Aorta (tissue), 5 donors: ENCODE measurements around the gene TEX13B. TPM values are rescaled to one million over a fixed set of nuclear protein-coding genes. Genes with fewer than 3 reads are reported as not detected.
"Not testable (repeated sequence)": the region's sequence is repeated elsewhere in the genome, so short reads cannot be mapped to it uniquely, and the experiment has no call there.

Source experiments
- ATAC-seq: fragments of 200-7000 bp; cut with Tn5 transposase; one replicate; pipeline ENCODE4 v1.9.1; 2022; ENCODE audit warnings: moderate library complexity; ENCODE audit not compliant: low FRiP score
- DNase-seq, 2 donors: peaks; one replicate each; pipeline ENCODE4 v3.0.0-alpha.2; 2020
- H3K27ac ChIP-seq, 2 donors: one replicate each; pipeline ENCODE4 v1.5.1; 2013; ENCODE audit warnings: low read length in 2 of 2, mild to moderate bottlenecking in 2 of 2, moderate library complexity in 2 of 2, control low read depth in 1 of 2, inconsistent platforms in 1 of 2, low read depth in 1 of 2
- H3K27me3 ChIP-seq, 2 donors: one replicate each; pipeline ENCODE4 v1.6.1; 2013; ENCODE audit warnings: control low read depth in 1 of 2, low read length in 1 of 2, mild to moderate bottlenecking in 1 of 2, moderate library complexity in 1 of 2; ENCODE audit not compliant: insufficient read depth in 2 of 2, control insufficient read depth in 1 of 2
- H3K36me3 ChIP-seq, 2 donors: one replicate each; pipeline ENCODE4 v1.6.1; 2013; ENCODE audit warnings: control low read depth in 1 of 2, low read length in 1 of 2, mild to moderate bottlenecking in 1 of 2; ENCODE audit not compliant: insufficient read depth in 2 of 2, control insufficient read depth in 1 of 2
- H3K4me1 ChIP-seq, 2 donors: one replicate each; pipeline ENCODE4 v1.6.1; 2013; ENCODE audit warnings: low read length in 2 of 2, control low read depth in 1 of 2, mild to moderate bottlenecking in 1 of 2, moderate library complexity in 1 of 2; ENCODE audit not compliant: insufficient read depth in 2 of 2, control insufficient read depth in 1 of 2
- H3K4me3 ChIP-seq, 2 donors: one replicate each; pipeline ENCODE4 v1.5.1; 2013; ENCODE audit warnings: low read length in 2 of 2, control low read depth in 1 of 2, mild to moderate bottlenecking in 1 of 2
- H3K9me3 ChIP-seq: one replicate; pipeline ENCODE4 v1.6.1; 2013; ENCODE audit warnings: mild to moderate bottlenecking, low read length; ENCODE audit not compliant: control insufficient read depth
- WGBS, 2 donors: extraction: QIAGEN DNeasy Blood & Tissue Kit; methylation state at CpG; one replicate each; pipeline ENCODE4 v1.1.7; 2013; 5-methylcytosine and 5-hydroxymethylcytosine counted together
- intact Hi-C, 2 donors: fragments of 100-400 bp; cut with DNase I; formaldehyde crosslinking; loops; one replicate each; pipeline versions ENCODE4 v1.14.2 to v1.15.0; 2022
- polyA plus RNA-seq, 2 donors: library from polyadenylated mRNA; stranded (reverse); fragments of 200-250 nt; gene quantifications; one replicate each; pipeline ENCODE4 v1.2.3, GENCODE V29; 2013
- total RNA-seq, 2 donors: library from RNA; stranded (reverse); fragmentation: NEBNext Ultra II Directional; extraction: Animal tissue kit (Norgen Biotek cat#: 25700); gene quantifications; one replicate each; pipeline ENCODE4 v1.2.1, GENCODE V29; 2021
- donor health status: healthy with polysubstance abuse.
- donor health status: Bipolar disorder and iron deficiency.
- donor health status: DM: no; HTN: no; CAD: no.
- donor health status: DM: no; HTN: no; CAD: no.
- donor health status: DM: yes; HTN: yes; CAD: no.

The TEX13B gene
- total and polyA plus RNA-seq, 4 donors: not detected

GRCh38 chrX:107970073-107970472, 12.1 kb downstream of the TEX13B start:
- no peaks in the 10 kb centered on the region for H3K9me3 ChIP-seq
- DNase-seq: no peak
- no peaks in the 10 kb centered on the region for H3K4me1 ChIP-seq
- ATAC-seq: no peak
- H3K4me3 ChIP-seq: no peak overlapping the region
- H3K27ac ChIP-seq: no peak overlapping the region
- WGBS, 2 donors: 38 to 55% methylated on average over 2 of the region's 2 CpGs
- no peaks in the 10 kb centered on the region for H3K36me3 ChIP-seq
- intact Hi-C loops: no loop called here
- H3K27me3 ChIP-seq: no peaks in the 10 kb centered on the region

- H3K27ac ChIP-seq: no peak overlapping the region
- H3K9me3 ChIP-seq: no peaks in the 10 kb centered on the region
These were observed 13.5 kb downstream of the TEX13B start for GRCh38 chrX:107968623-107969022.

GRCh38 chrX:107955337-107955736, 26.8 kb downstream of the TEX13B start:
- H3K36me3 ChIP-seq, H3K4me3 ChIP-seq, intact Hi-C loops, H3K4me1 ChIP-seq, DNase-seq, H3K27ac ChIP-seq, ATAC-seq, H3K9me3 ChIP-seq, H3K27me3 ChIP-seq: not testable (repeated sequence)

More at GRCh38 chrX:107968623-107969022, 13.5 kb downstream of the TEX13B start:
- WGBS, 2 donors: 67 to 81% methylated on average over 5 of the region's 5 CpGs
- no peak for ATAC-seq
- intact Hi-C loops: no loop called here
- no peak for DNase-seq
- H3K36me3 ChIP-seq: no peaks in the 10 kb centered on the region
- no peak overlapping the region for H3K4me3 ChIP-seq
- H3K27me3 ChIP-seq: no peaks in the 10 kb centered on the region
- no peaks in the 10 kb centered on the region for H3K4me1 ChIP-seq

- H3K4me1 ChIP-seq: no peaks in the 10 kb centered on the region
- ATAC-seq (no peak), DNase-seq (no peak)
- intact Hi-C loops: no loop called here
- no peaks in the 10 kb centered on the region for H3K27me3 ChIP-seq
- H3K9me3 ChIP-seq: no peaks in the 10 kb centered on the region
- 52 to 72% methylated on average over 3 of the region's 3 CpGs for WGBS, 2 donors
- H3K4me3 ChIP-seq: no peak overlapping the region
- no peak overlapping the region for H3K27ac ChIP-seq
- H3K36me3 ChIP-seq: no peaks in the 10 kb centered on the region
These were observed 42.1 kb downstream of the TEX13B start for GRCh38 chrX:107940095-107940494.

GRCh38 chrX:107936434-107936730, 45.8 kb downstream of the TEX13B start:
- no peak for DNase-seq
- Histone ChIP-seq H3K27ac (no peak overlapping the region), H3K4me3 (no peak overlapping the region), H3K36me3 (no peaks in the 10 kb centered on the region), H3K9me3 (no peaks in the 10 kb centered on the region), H3K27me3 (no peaks in the 10 kb centered on the region), H3K4me1 (no peaks in the 10 kb centered on the region)
- intact Hi-C loops: no loop called here
- WGBS, 2 donors: 39 to 54% methylated on average over 16 of the region's 16 CpGs
- ATAC-seq: no peak

GRCh38 chrX:107935664-107936433, 46.3 kb downstream of the TEX13B start:
- no peaks in the 10 kb centered on the region for H3K9me3 ChIP-seq
- intact Hi-C loops: no loop called here
- no peaks in the 10 kb centered on the region for H3K4me1 ChIP-seq
- H3K4me3 ChIP-seq: no peak overlapping the region
- no peak for DNase-seq
- WGBS, 2 donors: 8 to 34% methylated on average over 48 of the region's 48 CpGs
- no peaks in the 10 kb centered on the region for H3K27me3 ChIP-seq
- no peak overlapping the region for H3K27ac ChIP-seq
- no peak for ATAC-seq
- H3K36me3 ChIP-seq: no peaks in the 10 kb centered on the region

- 42 to 45% methylated on average over 7 of the region's 7 CpGs for WGBS, 2 donors
- no peak for ATAC-seq
- intact Hi-C loops: no loop called here
- Histone ChIP-seq H3K9me3 (no peaks in the 10 kb centered on the region), H3K4me1 (no peaks in the 10 kb centered on the region), H3K36me3 (no peaks in the 10 kb centered on the region), H3K27ac (no peak overlapping the region), H3K4me3 (no peak overlapping the region), H3K27me3 (no peaks in the 10 kb centered on the region)
- no peak for DNase-seq
These were observed 47.0 kb downstream of the TEX13B start for GRCh38 chrX:107935200-107935599.

- Histone ChIP-seq H3K4me3 (no peak overlapping the region), H3K27ac (no peak overlapping the region), H3K4me1 (no peaks in the 10 kb centered on the region), H3K9me3 (no peaks in the 10 kb centered on the region), H3K27me3 (no peaks in the 10 kb centered on the region), H3K36me3 (no peaks in the 10 kb centered on the region)
- ATAC-seq (no peak), DNase-seq (no peak)
- 67 to 81% methylated on average over 1 of the region's 1 CpG for WGBS, 2 donors
- intact Hi-C loops: no loop called here
These were observed 47.9 kb downstream of the TEX13B start for GRCh38 chrX:107934262-107934661.
